ENCODE measurements around the gene STAG1.
"Not testable (repeated sequence)": the region's sequence is repeated elsewhere in the genome, so short reads cannot be mapped to it uniquely, and the experiment has no call there.

Gene STAG1

GRCh38 chr3:136498919-136499447 lies 253.2 kb downstream of the STAG1 start:
- DNase-seq (ENCODE audit: low spot score in 2 of 2) (no peak), ATAC-seq (ENCODE audit: low read depth) (no peak)
- peaks cover 3% of the 10 kb centered on the region for H3K4me1 Mint-ChIP-seq
- peaks cover 26% of the 10 kb centered on the region for H3K36me3 Mint-ChIP-seq
- peak overlapping the region; percentile 51 for H3K27ac Mint-ChIP-seq
- peaks cover 2% of the 10 kb centered on the region for H3K9me3 Mint-ChIP-seq
- no peak overlapping the region for H3K4me3 Mint-ChIP-seq
- H3K27me3 Mint-ChIP-seq: no peaks in the 10 kb centered on the region

- H3K36me3 Mint-ChIP-seq: peaks cover 38% of the 10 kb centered on the region
- H3K4me1 Mint-ChIP-seq: no peaks in the 10 kb centered on the region
- H3K9me3 Mint-ChIP-seq: peaks cover 2% of the 10 kb centered on the region
- H3K4me3 Mint-ChIP-seq: no peak overlapping the region
- ATAC-seq (ENCODE audit: low read depth) (no peak), DNase-seq (ENCODE audit: low spot score in 2 of 2) (no peak)
- H3K27ac Mint-ChIP-seq: no peak overlapping the region
- H3K27me3 Mint-ChIP-seq: no peaks in the 10 kb centered on the region
Measured at GRCh38 chr3:136495213-136495612, 257.0 kb downstream of the STAG1 start.

GRCh38 chr3:136490646-136491405 lies 261.4 kb downstream of the STAG1 start:
- DNase-seq (ENCODE audit: low spot score in 2 of 2) (no peak), ATAC-seq (ENCODE audit: low read depth) (no peak)
- H3K27me3 Mint-ChIP-seq: no peaks in the 10 kb centered on the region

GRCh38 chr3:136485777-136486176 lies 266.4 kb downstream of the STAG1 start:
- Mint-ChIP-seq H3K9me3 (no peaks in the 10 kb centered on the region), H3K4me3 (no peak overlapping the region), H3K36me3 (peaks cover 22% of the 10 kb centered on the region), H3K27ac (no peak overlapping the region), H3K27me3 (no peaks in the 10 kb centered on the region), H3K4me1 (no peaks in the 10 kb centered on the region)
- no peak for DNase-seq (ENCODE audit: low spot score in 2 of 2)
- no peak for ATAC-seq (ENCODE audit: low read depth)

More at GRCh38 chr3:136490646-136491405, 261.4 kb downstream of the STAG1 start:
- H3K4me1 Mint-ChIP-seq: no peaks in the 10 kb centered on the region
- no peak overlapping the region for H3K4me3 Mint-ChIP-seq
- no peak overlapping the region for H3K27ac Mint-ChIP-seq
- H3K36me3 Mint-ChIP-seq: peaks cover 45% of the 10 kb centered on the region
- peaks cover 2% of the 10 kb centered on the region for H3K9me3 Mint-ChIP-seq

- H3K27ac Mint-ChIP-seq: no peak overlapping the region
- DNase-seq (ENCODE audit: low spot score in 2 of 2) (no peak), ATAC-seq (ENCODE audit: low read depth) (no peak)
- H3K4me1 Mint-ChIP-seq: no peaks in the 10 kb centered on the region
- no peak overlapping the region for H3K4me3 Mint-ChIP-seq
- H3K9me3 Mint-ChIP-seq: no peaks in the 10 kb centered on the region
- H3K36me3 Mint-ChIP-seq: peaks cover 26% of the 10 kb centered on the region
- H3K27me3 Mint-ChIP-seq: no peaks in the 10 kb centered on the region
Measured at GRCh38 chr3:136476280-136476679, 275.9 kb downstream of the STAG1 start.

- not testable (repeated sequence) for H3K9me3 Mint-ChIP-seq; H3K27me3 Mint-ChIP-seq; ATAC-seq (ENCODE audit: low read depth); H3K4me1 Mint-ChIP-seq; DNase-seq (ENCODE audit: low spot score in 2 of 2); H3K4me3 Mint-ChIP-seq
- peaks cover 35% of the 10 kb centered on the region for H3K36me3 Mint-ChIP-seq
- H3K27ac Mint-ChIP-seq: peak overlapping the region; percentile 76
Measured at GRCh38 chr3:136474876-136475275, 277.3 kb downstream of the STAG1 start.

- Mint-ChIP-seq H3K4me1 (no peaks in the 10 kb centered on the region), H3K27me3 (no peaks in the 10 kb centered on the region), H3K9me3 (no peaks in the 10 kb centered on the region), H3K36me3 (peaks cover 35% of the 10 kb centered on the region), H3K27ac (no peak overlapping the region), H3K4me3 (no peak overlapping the region)
- ATAC-seq (ENCODE audit: low read depth): no peak
- no peak for DNase-seq (ENCODE audit: low spot score in 2 of 2)
Measured at GRCh38 chr3:136473716-136474326, 278.4 kb downstream of the STAG1 start.

DNA sequence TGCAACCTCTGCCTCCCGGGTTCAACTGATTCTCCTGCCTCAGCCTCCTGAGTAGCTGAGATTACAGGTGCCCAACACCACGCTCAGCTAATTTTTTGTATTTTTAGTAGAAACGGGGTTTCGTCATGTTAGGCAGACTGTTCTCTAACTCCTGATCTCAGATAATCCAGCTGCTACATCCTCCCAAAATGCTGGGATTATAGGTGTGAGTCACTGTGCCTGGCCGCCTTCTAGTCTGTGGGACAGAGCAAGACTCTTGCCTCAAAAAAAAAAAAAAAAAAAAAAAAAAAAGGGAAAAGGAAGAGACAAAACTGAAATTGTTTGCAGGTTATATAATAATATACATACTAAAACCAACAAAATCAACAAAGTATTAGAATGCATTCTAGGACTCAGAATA lies 286.9 kb downstream of the STAG1 start:
- Mint-ChIP-seq H3K27me3 (no peaks in the 10 kb centered on the region), H3K4me3 (no peak overlapping the region), H3K4me1 (peaks cover 9% of the 10 kb centered on the region), H3K36me3 (peaks cover 56% of the 10 kb centered on the region), H3K27ac (no peak overlapping the region), H3K9me3 (peaks cover 13% of the 10 kb centered on the region)
- ATAC-seq (ENCODE audit: low read depth) (no peak), DNase-seq (ENCODE audit: low spot score in 2 of 2) (no peak)

DNA sequence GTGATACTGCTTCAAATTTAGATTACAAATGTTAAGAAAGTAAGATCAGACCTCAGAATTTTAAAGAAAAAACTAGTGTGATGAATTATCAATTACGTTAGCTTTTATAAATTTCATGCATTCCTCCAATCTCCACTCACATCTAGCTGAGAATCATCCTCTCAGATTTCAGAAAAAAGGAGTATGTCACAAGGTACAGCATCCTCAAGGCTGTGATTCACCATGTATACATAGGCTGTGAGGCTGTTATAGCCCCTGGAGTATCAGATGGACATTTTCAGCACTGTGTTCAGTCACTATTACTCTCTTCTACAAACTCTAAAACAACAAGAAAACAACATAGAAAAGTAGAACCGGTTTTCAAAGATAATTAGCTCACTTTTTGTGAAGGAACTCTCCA lies 287.7 kb downstream of the STAG1 start:
- no peak overlapping the region for H3K4me3 Mint-ChIP-seq
- ATAC-seq (ENCODE audit: low read depth) (no peak), DNase-seq (ENCODE audit: low spot score in 2 of 2) (no peak)
- peaks cover 9% of the 10 kb centered on the region for H3K4me1 Mint-ChIP-seq
- no peak overlapping the region for H3K27ac Mint-ChIP-seq
- H3K27me3 Mint-ChIP-seq: no peaks in the 10 kb centered on the region
- H3K36me3 Mint-ChIP-seq: peaks cover 59% of the 10 kb centered on the region
- peaks cover 14% of the 10 kb centered on the region for H3K9me3 Mint-ChIP-seq

- H3K4me1 Mint-ChIP-seq: peaks cover 9% of the 10 kb centered on the region
- no peaks in the 10 kb centered on the region for H3K27me3 Mint-ChIP-seq
- H3K27ac Mint-ChIP-seq: no peak overlapping the region
- no peak for ATAC-seq (ENCODE audit: low read depth)
- no peak overlapping the region for H3K4me3 Mint-ChIP-seq
- DNase-seq (ENCODE audit: low spot score in 2 of 2): no peak
- peaks cover 14% of the 10 kb centered on the region for H3K9me3 Mint-ChIP-seq
- H3K36me3 Mint-ChIP-seq: peaks cover 64% of the 10 kb centered on the region
Measured at GRCh38 chr3:136463170-136463569, 289.0 kb downstream of the STAG1 start.

DNA sequence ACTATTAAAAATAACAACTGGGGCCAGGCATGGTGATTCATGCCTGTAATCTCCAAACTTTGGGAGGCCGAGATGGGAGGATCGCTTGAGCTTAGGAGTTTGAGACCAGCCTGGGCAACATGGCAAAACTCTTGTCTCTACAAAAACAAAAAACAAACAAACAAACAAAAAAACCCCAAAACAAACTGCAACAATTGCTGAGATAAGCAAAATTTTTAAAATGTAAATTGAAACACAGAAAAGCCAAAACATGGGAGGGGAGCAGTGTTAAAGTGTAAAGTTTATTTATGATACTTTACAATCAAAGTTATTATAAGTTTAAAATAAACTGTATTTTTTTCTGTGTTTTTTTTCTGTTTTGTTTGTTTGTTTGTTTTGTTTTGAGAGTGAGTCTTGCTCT lies 294.4 kb downstream of the STAG1 start:
- Mint-ChIP-seq H3K4me1 (peaks cover 3% of the 10 kb centered on the region), H3K4me3 (no peak overlapping the region), H3K36me3 (peaks cover 67% of the 10 kb centered on the region), H3K27ac (no peak overlapping the region), H3K9me3 (peaks cover 21% of the 10 kb centered on the region), H3K27me3 (no peaks in the 10 kb centered on the region)
- DNase-seq (ENCODE audit: low spot score in 2 of 2) (no peak), ATAC-seq (ENCODE audit: low read depth) (no peak)

GRCh38 chr3:136456196-136456595 lies 296.0 kb downstream of the STAG1 start:
- DNase-seq (ENCODE audit: low spot score in 2 of 2): no peak
- Mint-ChIP-seq H3K36me3 (peaks cover 59% of the 10 kb centered on the region), H3K27me3 (no peaks in the 10 kb centered on the region), H3K4me1 (peaks cover 3% of the 10 kb centered on the region), H3K9me3 (peaks cover 17% of the 10 kb centered on the region), H3K4me3 (no peak overlapping the region), H3K27ac (no peak overlapping the region)
- no peak for ATAC-seq (ENCODE audit: low read depth)

- Mint-ChIP-seq H3K36me3 (peaks cover 27% of the 10 kb centered on the region), H3K4me3 (no peak overlapping the region), H3K27ac (no peak overlapping the region), H3K4me1 (no peaks in the 10 kb centered on the region), H3K27me3 (no peaks in the 10 kb centered on the region), H3K9me3 (no peaks in the 10 kb centered on the region)
- DNase-seq (ENCODE audit: low spot score in 2 of 2): no peak
- ATAC-seq (ENCODE audit: low read depth): no peak
Measured at GRCh38 chr3:136444581-136444980, 307.6 kb downstream of the STAG1 start.

DNA sequence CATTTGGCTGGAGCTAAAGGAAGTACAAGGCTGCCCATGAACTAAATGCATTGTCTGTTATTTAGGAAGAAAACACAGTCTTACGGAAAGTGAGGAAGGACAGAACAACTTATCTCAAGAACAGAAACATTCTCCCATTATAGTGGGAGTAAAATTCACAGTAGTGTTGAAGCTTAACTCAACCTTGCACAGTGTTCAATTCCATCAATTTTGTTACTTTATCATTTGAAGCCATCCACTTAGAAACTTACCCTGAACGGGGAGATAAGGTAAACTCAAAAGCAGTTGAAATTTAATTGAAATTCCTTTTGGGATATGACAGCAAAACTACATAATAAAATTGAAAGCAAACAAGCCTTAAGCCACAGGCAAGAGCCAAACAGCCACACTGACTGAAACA lies 315.1 kb downstream of the STAG1 start:
- no peak for ATAC-seq (ENCODE audit: low read depth)
- no peaks in the 10 kb centered on the region for H3K4me1 Mint-ChIP-seq
- no peaks in the 10 kb centered on the region for H3K9me3 Mint-ChIP-seq
- H3K27ac Mint-ChIP-seq: no peak overlapping the region
- no peak for DNase-seq (ENCODE audit: low spot score in 2 of 2)
- H3K36me3 Mint-ChIP-seq: peaks cover 20% of the 10 kb centered on the region
- no peak overlapping the region for H3K4me3 Mint-ChIP-seq
- no peaks in the 10 kb centered on the region for H3K27me3 Mint-ChIP-seq

All from memory B cell (primary cell).